Heart right ventricle (tissue), 16 donors: ENCODE data around the gene PTPRN2. TPM values are rescaled to one million over a fixed set of nuclear protein-coding genes. Genes with fewer than 3 reads are reported as not detected.

Experiments
- ATAC-seq, 8 donors: fragments of 200-7000 bp; cut with Tn5 transposase; one replicate each; pipeline ENCODE4 v1.9.1; 2020; ENCODE audit warnings: mild to moderate bottlenecking in 8 of 8, moderate library complexity in 8 of 8, moderate number of reproducible peaks in 1 of 8
- DNase-seq, 2 donors: peaks; one replicate each; pipeline ENCODE4 v3.0.0-alpha.2; 2020
- H3K27ac ChIP-seq, 10 donors: fragments of 200-600 bp; sonication (generic) in 2 of 10; one replicate each; pipeline versions ENCODE4 v1.5.0 to v1.8.0; 2020 to 2022; ENCODE audit warnings: mild to moderate bottlenecking in 3 of 10
- H3K27me3 ChIP-seq, 7 donors: fragments of 200-600 bp; one replicate each; pipeline ENCODE4 v1.8.0; 2021 to 2022; ENCODE audit warnings: mild to moderate bottlenecking in 2 of 7
- H3K36me3 ChIP-seq, 9 donors: fragments of 200-600 bp; sonication (generic) in 1 of 9; one replicate each; pipeline versions ENCODE4 v1.5.0 to v1.8.0; 2020 to 2022; ENCODE audit warnings: mild to moderate bottlenecking in 2 of 9
- H3K4me1 ChIP-seq, 9 donors: fragments of 200-600 bp; sonication (generic) in 1 of 9; one replicate each; pipeline versions ENCODE4 v1.5.0 to v1.8.0; 2020 to 2022; ENCODE audit warnings: mild to moderate bottlenecking in 4 of 9
- H3K4me3 ChIP-seq, 10 donors: fragments of 200-600 bp; sonication (generic) in 2 of 10; one replicate each; pipeline versions ENCODE4 v1.5.0 to v1.8.0; 2020 to 2022; ENCODE audit warnings: mild to moderate bottlenecking in 7 of 10, moderate library complexity in 2 of 10
- H3K9me3 ChIP-seq, 11 donors: fragments of 200-600 bp in 10 of 11; sonication (generic) in 2 of 11; one replicate each; pipeline versions ENCODE4 v1.5.0 to v1.8.0; 2013 to 2022; ENCODE audit warnings: mild to moderate bottlenecking in 2 of 11, control low read depth in 1 of 11, moderate library complexity in 1 of 11
- WGBS, 2 donors: extraction: QIAGEN DNeasy Blood & Tissue Kit; methylation state at CpG; one replicate each; pipeline ENCODE4 v1.1.7; 2013; ENCODE audit warnings: inconsistent platforms in 1 of 2; 5-methylcytosine and 5-hydroxymethylcytosine counted together
- intact Hi-C, 10 donors: fragments of 100-400 bp; cut with DNase I; formaldehyde crosslinking; loops; one replicate each; pipeline versions ENCODE4 v1.11.1 to v1.14.2; 2022
- polyA plus RNA-seq, 2 donors: library from polyadenylated mRNA; stranded (reverse); fragments of 200-250 nt; gene quantifications; one replicate each; pipeline ENCODE4 v1.2.3, GENCODE V29; 2013
- total RNA-seq, 10 donors: library from RNA; stranded (reverse); fragmentation: NEBNext Ultra II Directional in 3 of 10; extraction: Animal tissue kit (Norgen Biotek cat#: 25700) in 3 of 10; gene quantifications; one replicate each; pipeline versions ENCODE4 v1.2.1 to v1.2.4, GENCODE V29; 2021 to 2023
- TF ChIP-seq, protein P1 (sequence below), 9 donors: fragments of 200-600 bp; sonication (generic) in 2 of 9; IDR thresholded peaks; one replicate each; pipeline versions ENCODE4 v1.5.0 to v1.8.0; 2021 to 2022; ENCODE audit warnings: antibody characterized with exemption in 9 of 9, mild to moderate bottlenecking in 5 of 9, moderate library complexity in 1 of 9
- donor health status: Arrhythmogenic right ventricular cardiomyopathy.
- donor health status: ischemic (EF 13 %, LVEDD 7.1; RV severe dilation, severe dysfunction).
- donor health status: healthy with polysubstance abuse.
- donor health status: DM: no; HTN: yes; CAD: no.
- donor health status: DM: no; HTN: no; CAD: no.
- donor health status: ischemic (EF 25% LVEDD 6.9; RV normal size, moderate dysfunction).
- donor health status: ischemic (EF 25% LVEDD 5.7; RV mildly dilated, moderate dysfunction).
- donor health status: healthy.
- donor health status: DM: yes; HTN: yes; CAD: no.
- donor health status: Ischemic cardiomyopathy.
- donor health status: ischemic (EF 35%, LVEDD 5.7; RV mildly dilated, moderate dysfunction).
- donor health status: nonischemic (EF 11% LVEDD 7.7; RV severe dilation, severe dysfunction).
- donor health status: DM: yes; HTN: yes; CAD: no.
- donor health status: PGD.
- donor health status: ischemic (EF 29% LVEDD 5.4; RV normal size, mild dysfunction).
- donor health status: nonischemic (EF 23%, LVEDD 6.1; RV moderate dilation, normal function).

The PTPRN2 gene
- total and polyA plus RNA-seq, 12 donors, result 0.82 to 1.8 (median 1.3) TPM

GRCh38 chr7:158121441-158122045, 466.1 kb downstream of the PTPRN2 start:
- WGBS, 2 donors, result 64 to 66% methylated on average over 11 of the region's 11 CpGs
- Histone ChIP-seq H3K27me3 (no peaks in the 10 kb centered on the region), H3K4me3 (no peak overlapping the region), H3K27ac (no peak overlapping the region), H3K36me3 (no peaks in the 10 kb centered on the region), H3K9me3 (peaks cover 0 to 81% (median 27%) of the 10 kb centered on the region in 11 donors), H3K4me1 (no peaks in the 10 kb centered on the region)
- TF ChIP-seq, protein P1, sequence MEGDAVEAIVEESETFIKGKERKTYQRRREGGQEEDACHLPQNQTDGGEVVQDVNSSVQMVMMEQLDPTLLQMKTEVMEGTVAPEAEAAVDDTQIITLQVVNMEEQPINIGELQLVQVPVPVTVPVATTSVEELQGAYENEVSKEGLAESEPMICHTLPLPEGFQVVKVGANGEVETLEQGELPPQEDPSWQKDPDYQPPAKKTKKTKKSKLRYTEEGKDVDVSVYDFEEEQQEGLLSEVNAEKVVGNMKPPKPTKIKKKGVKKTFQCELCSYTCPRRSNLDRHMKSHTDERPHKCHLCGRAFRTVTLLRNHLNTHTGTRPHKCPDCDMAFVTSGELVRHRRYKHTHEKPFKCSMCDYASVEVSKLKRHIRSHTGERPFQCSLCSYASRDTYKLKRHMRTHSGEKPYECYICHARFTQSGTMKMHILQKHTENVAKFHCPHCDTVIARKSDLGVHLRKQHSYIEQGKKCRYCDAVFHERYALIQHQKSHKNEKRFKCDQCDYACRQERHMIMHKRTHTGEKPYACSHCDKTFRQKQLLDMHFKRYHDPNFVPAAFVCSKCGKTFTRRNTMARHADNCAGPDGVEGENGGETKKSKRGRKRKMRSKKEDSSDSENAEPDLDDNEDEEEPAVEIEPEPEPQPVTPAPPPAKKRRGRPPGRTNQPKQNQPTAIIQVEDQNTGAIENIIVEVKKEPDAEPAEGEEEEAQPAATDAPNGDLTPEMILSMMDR (IDR thresholded peaks at IDR 0.05), result no peak
- intact Hi-C loops, result no loop called here
- ATAC-seq (no peak), DNase-seq (no peak)

DNA sequence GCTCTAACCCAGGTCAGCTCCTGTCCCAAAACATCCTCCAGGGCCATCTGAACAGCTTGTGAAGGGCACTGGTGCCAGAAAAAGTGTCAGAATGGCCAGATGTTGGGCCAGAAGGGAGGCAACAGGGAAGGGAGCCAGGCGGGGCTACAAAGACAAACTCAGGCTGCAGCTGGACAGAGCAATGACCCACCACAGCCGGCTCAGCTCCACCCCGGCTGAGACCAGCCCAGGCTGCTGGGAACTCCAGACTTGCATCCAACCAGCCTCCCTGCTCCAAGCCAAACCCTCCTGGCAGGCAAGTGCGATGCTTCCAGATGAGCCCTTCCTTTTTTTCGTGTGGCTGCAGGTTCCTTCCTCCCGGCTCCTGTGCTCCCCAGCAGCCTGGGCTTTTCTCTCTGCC, 466.9 kb downstream of the PTPRN2 start:
- Histone ChIP-seq H3K4me3 (no peak overlapping the region), H3K27ac (no peak overlapping the region), H3K9me3 (peaks cover 0 to 87% (median 35%) of the 10 kb centered on the region in 11 donors), H3K4me1 (no peaks in the 10 kb centered on the region), H3K36me3 (no peaks in the 10 kb centered on the region), H3K27me3 (no peaks in the 10 kb centered on the region)
- WGBS, 2 donors, result 59 to 62% methylated on average over 6 of the region's 6 CpGs
- DNase-seq (peak in 1 of 2 donors; percentile 13), ATAC-seq (peak in 5 of 8 donors; percentile 48 to 90 (median 75))
- TF ChIP-seq, protein P1 (IDR thresholded peaks at IDR 0.05), result no peak
- intact Hi-C loops, result no loop called here

DNA sequence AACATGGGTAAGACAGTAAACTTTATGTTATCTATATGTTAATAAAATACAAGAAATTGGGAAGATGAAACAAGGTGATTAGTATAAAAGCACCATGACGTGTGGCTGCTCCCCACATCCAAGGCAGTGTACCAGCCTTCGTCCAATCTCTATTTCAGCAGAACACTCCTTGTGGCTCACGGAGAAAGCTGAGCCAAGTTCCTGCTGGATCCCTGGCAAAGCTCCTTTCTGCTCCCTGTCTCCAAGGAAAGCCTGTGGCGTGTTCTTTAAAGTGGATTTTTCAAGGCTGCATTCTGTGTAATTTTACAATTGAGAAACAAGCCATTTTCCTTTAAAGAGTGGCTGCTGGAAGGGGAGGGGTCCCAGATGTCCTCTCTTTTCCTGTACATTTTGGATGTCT, 467.3 kb downstream of the PTPRN2 start:
- peaks cover 0 to 87% (median 36%) of the 10 kb centered on the region in 11 donors for H3K9me3 ChIP-seq
- no peaks in the 10 kb centered on the region for H3K27me3 ChIP-seq
- 70 to 79% methylated on average over 4 of the region's 4 CpGs for WGBS, 2 donors
- intact Hi-C loops, result no loop called here
- TF ChIP-seq, protein P1 (IDR thresholded peaks at IDR 0.05), result no peak
- no peak for ATAC-seq
- H3K4me3 ChIP-seq, result no peak overlapping the region
- H3K4me1 ChIP-seq, result no peaks in the 10 kb centered on the region
- no peak overlapping the region for H3K27ac ChIP-seq
- no peaks in the 10 kb centered on the region for H3K36me3 ChIP-seq
- no peak for DNase-seq

DNA sequence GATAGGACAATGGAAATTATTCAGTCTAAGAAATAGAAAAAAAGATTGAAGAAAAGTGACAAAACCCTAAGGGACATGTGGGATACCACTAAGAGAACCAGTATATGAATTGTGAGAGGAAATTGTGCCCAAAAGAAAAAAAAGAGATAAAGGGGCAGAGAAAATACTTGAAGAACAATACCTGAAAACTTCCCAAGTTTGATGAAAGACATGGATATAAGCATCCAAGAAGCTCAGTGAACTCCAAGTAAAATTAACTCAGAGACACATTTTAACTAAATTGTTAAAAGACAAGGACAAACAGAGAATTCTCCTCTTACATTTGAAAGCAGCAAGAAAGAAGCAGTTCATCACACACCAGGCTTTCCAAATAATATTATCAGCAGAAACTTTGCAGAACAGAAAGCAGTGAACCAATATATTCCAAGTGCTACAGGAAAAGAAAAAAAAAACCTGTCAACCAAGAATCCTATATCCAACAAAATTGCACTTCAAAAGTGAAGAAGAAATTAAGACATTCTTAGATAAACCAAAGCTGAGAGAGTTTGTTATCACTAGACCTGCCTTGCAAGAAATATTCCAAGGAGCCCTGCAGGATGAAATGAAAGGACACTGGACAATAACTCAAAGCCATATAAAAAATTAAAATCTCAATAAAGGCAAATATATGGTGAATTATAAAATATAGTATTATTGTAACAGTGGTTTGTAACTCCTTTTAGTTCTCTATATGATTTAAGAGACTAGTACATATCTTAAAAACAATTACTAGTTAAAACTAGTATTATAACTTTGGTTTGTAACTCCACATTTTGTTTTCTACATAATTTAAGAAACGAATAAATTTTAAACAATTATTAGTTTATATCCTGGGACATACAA, 470.0 kb downstream of the PTPRN2 start:
- Histone ChIP-seq H3K9me3 (peaks cover 0 to 89% (median 36%) of the 10 kb centered on the region in 11 donors), H3K27me3 (no peaks in the 10 kb centered on the region), H3K4me1 (no peaks in the 10 kb centered on the region), H3K4me3 (no peak overlapping the region), H3K36me3 (no peaks in the 10 kb centered on the region), H3K27ac (no peak overlapping the region)
- DNase-seq, result no peak
- 54 to 70% methylated on average over 1 of the region's 1 CpG for WGBS, 2 donors
- no peak for ATAC-seq
- intact Hi-C loops, result no loop called here
- TF ChIP-seq, protein P1 (IDR thresholded peaks at IDR 0.05), result no peak
